Measurements from ENCODE around the gene OR2V2. TPM values are rescaled to one million over a fixed set of nuclear protein-coding genes. Genes with fewer than 3 reads are reported as not detected.

The OR2V2 gene
- polyA plus RNA-seq, 1 of the 3 experiments (the other 2 are of a cell fraction): not detected

DNA sequence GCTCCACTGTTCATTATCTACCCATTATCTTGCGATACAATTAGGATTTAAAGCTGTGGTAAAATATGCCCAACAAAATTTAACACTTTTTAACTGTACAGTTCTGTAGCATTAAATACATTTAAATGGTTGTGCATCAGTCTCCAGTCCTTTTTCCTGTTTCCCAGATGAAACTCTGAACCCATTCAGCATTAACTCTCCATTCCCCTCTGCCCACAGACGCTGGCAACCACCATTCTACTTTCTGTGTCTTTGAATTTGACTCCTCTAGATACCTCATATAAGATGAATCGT is 60.5 kb downstream of the OR2V2 start (continued):
- TF ChIP-seq TEAD4 (IDR thresholded peaks at IDR 0.05; ENCODE audit: borderline replicate concordance, insufficient read depth) (no peak), MXI1 (IDR thresholded peaks at IDR 0.05; ENCODE audit: low read depth, low read length) (no peak)
- TF ChIP-seq, protein P1, sequence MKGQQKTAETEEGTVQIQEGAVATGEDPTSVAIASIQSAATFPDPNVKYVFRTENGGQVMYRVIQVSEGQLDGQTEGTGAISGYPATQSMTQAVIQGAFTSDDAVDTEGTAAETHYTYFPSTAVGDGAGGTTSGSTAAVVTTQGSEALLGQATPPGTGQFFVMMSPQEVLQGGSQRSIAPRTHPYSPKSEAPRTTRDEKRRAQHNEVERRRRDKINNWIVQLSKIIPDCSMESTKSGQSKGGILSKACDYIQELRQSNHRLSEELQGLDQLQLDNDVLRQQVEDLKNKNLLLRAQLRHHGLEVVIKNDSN (IDR thresholded peaks at IDR 0.05; ENCODE audit: borderline replicate concordance, low read depth): no peak
- TF ChIP-seq, protein P2, sequence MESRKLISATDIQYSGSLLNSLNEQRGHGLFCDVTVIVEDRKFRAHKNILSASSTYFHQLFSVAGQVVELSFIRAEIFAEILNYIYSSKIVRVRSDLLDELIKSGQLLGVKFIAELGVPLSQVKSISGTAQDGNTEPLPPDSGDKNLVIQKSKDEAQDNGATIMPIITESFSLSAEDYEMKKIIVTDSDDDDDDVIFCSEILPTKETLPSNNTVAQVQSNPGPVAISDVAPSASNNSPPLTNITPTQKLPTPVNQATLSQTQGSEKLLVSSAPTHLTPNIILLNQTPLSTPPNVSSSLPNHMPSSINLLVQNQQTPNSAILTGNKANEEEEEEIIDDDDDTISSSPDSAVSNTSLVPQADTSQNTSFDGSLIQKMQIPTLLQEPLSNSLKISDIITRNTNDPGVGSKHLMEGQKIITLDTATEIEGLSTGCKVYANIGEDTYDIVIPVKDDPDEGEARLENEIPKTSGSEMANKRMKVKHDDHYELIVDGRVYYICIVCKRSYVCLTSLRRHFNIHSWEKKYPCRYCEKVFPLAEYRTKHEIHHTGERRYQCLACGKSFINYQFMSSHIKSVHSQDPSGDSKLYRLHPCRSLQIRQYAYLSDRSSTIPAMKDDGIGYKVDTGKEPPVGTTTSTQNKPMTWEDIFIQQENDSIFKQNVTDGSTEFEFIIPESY (IDR thresholded peaks at IDR 0.05; ENCODE audit: borderline replicate concordance, low read depth): no peak

Other genes with a start within 250 kb of the OR2V2 start
- not detected in 2 replicates for gene BTNL8, start 248.4 kb upstream of the OR2V2 start, polyA plus RNA-seq (2012; rRNA removed)
- not detected in 2 replicates for gene BTNL3, start 158.7 kb upstream of the OR2V2 start, polyA plus RNA-seq (2012; rRNA removed)
- gene BTNL9, start 107.3 kb upstream of the OR2V2 start, polyA plus RNA-seq (2012; rRNA removed): not detected in 2 replicates
- gene OR2V1, start 16.4 kb upstream of the OR2V2 start, polyA plus RNA-seq (2012; rRNA removed): not detected in 2 replicates
- 2.0 and 3.5 TPM in 2 replicates for gene TRIM7, start 57.6 kb downstream of the OR2V2 start, polyA plus RNA-seq (2012; rRNA removed)
- 35.3 and 35.9 TPM in 2 replicates for gene TRIM41, start 75.7 kb downstream of the OR2V2 start, polyA plus RNA-seq (2012; rRNA removed)
- 4,191 and 4,715 TPM in 2 replicates for gene RACK1, start 96.3 kb downstream of the OR2V2 start, polyA plus RNA-seq (2012; rRNA removed)
- gene TRIM52, start 113.6 kb downstream of the OR2V2 start, polyA plus RNA-seq (2012; rRNA removed): 6.4 and 10.6 TPM in 2 replicates
- gene OR4F3, start 219.7 kb downstream of the OR2V2 start, polyA plus RNA-seq (2012; rRNA removed): not detected in 2 replicates

Data from SK-N-SH (cell line).